ENCODE measurements around the gene ARMC9. TPM values are rescaled to one million over a fixed set of nuclear protein-coding genes. Genes with fewer than 3 reads are reported as not detected.

ARMC9 gene
- total and polyA plus RNA-seq, 11 donors, result 0.95 to 4.7 (median 2.4) TPM

DNA sequence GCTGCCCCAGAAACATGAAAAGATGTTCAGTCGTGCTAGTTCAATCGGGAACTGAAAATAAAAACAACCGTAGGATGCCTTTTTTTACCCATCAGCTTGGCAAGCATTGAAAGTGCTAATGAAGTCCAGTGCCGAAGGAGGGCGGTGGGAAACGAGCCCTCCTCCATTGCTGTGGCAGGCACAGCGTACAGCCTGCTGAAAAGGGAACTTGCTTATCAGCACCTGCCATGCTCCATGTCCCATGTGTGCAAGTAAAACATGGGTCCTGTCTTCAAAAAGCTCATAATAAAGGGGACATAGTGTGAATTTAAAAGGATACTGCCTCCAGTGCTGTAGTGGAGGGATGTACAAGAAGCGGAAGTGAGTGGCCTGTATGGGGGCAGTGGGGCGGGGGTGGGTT is 82.4 kb downstream of the ARMC9 start:
- no peaks in the 10 kb centered on the region for H3K4me1 ChIP-seq
- no peaks in the 10 kb centered on the region for H3K27me3 ChIP-seq
- peaks cover 0 to 43% (median 3%) of the 10 kb centered on the region in 9 donors for H3K36me3 ChIP-seq
- intact Hi-C loops (cut with DNase I), result no loop called here
- no peak for ATAC-seq
- TF ChIP-seq, protein P1, sequence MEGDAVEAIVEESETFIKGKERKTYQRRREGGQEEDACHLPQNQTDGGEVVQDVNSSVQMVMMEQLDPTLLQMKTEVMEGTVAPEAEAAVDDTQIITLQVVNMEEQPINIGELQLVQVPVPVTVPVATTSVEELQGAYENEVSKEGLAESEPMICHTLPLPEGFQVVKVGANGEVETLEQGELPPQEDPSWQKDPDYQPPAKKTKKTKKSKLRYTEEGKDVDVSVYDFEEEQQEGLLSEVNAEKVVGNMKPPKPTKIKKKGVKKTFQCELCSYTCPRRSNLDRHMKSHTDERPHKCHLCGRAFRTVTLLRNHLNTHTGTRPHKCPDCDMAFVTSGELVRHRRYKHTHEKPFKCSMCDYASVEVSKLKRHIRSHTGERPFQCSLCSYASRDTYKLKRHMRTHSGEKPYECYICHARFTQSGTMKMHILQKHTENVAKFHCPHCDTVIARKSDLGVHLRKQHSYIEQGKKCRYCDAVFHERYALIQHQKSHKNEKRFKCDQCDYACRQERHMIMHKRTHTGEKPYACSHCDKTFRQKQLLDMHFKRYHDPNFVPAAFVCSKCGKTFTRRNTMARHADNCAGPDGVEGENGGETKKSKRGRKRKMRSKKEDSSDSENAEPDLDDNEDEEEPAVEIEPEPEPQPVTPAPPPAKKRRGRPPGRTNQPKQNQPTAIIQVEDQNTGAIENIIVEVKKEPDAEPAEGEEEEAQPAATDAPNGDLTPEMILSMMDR (IDR thresholded peaks at IDR 0.05), result no peak
- TF ChIP-seq POLR2A (IDR thresholded peaks at IDR 0.05), result no peak
- 88 to 95% (median 91%) methylated on average over 9 of the region's 9 CpGs for WGBS, 4 donors
- no peak overlapping the region for H3K4me3 ChIP-seq
- DNase-seq, result no peak
- H3K9me3 ChIP-seq, result no peaks in the 10 kb centered on the region
- no peak overlapping the region for H3K27ac ChIP-seq

DNA sequence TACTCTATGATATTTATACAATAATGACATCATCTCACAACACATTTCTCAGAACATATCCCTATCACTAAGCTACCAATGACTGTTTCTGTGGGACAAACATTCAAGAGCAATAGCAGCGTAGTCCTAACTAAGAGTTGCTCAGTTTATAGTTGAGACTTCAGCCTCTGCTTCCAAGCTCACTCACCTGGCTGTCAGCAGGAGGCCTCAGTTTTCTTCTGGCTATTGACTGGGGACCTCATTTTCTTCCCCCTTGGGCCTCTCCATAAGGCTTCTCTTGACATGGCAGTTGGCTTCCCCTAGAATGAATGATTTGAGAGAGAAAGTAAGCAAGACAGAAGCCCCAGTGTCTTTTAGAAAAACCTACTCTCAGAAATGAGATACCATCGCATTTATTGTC is 85.9 kb downstream of the ARMC9 start:
- WGBS, 4 donors, result 90 to 97% (median 94%) methylated on average over 2 of the region's 2 CpGs
- H3K36me3 ChIP-seq, result peaks cover 0 to 15% (median 0%) of the 10 kb centered on the region in 9 donors

DNA sequence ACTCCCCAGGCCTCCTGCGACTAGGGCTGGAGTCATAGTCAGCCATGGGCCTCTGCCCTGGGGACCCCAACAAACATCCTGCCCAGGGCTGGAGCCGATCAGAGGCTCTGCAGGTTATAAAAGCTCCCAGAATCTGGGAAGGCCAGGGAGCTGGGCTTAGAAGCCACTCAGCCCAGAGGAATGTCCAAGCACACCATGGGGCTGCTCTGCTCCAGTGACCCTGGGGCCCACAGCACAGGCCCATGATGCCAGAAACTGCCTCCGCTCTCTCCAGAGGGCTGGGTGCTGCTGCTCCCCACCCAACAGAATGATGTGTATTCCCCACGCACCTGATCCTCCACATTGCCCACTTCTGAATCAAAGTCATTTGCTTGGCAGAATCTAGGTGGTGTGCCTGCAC is 88.5 kb downstream of the ARMC9 start:
- intact Hi-C loops (cut with DNase I), result no loop called here

More for the DNA sequence above, 85.9 kb downstream of the ARMC9 start:
- DNase-seq (no peak), ATAC-seq (no peak)
- Histone ChIP-seq H3K27ac (no peak overlapping the region), H3K4me3 (no peak overlapping the region), H3K27me3 (no peaks in the 10 kb centered on the region), H3K9me3 (no peaks in the 10 kb centered on the region), H3K4me1 (no peaks in the 10 kb centered on the region)
- TF ChIP-seq POLR2A (IDR thresholded peaks at IDR 0.05), result no peak
- TF ChIP-seq, protein P1 (IDR thresholded peaks at IDR 0.05), result no peak
- intact Hi-C loops (cut with DNase I), result no loop called here

DNA sequence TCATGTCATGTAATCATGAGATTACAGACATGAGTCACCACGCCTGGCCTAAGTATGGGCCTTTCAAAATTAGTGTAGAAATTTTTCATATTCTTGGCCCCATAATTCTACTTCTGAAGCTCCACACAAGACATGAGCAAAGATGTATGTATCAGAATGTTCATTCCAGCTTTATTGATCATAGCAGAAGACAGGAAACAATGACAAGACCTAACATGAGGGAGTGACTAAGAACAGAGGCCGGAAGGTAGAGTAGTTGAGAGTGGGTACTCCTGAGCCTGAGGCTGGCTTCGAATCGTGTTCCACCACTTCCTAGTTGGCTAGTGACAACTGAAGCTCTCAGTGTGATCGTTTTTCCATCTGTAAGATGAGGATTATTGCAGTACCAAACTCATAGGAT is 89.3 kb downstream of the ARMC9 start:
- Histone ChIP-seq H3K9me3 (no peaks in the 10 kb centered on the region), H3K27ac (no peak overlapping the region), H3K36me3 (peaks cover 0 to 12% (median 0%) of the 10 kb centered on the region in 9 donors), H3K4me1 (peaks cover 0 to 8% (median 0%) of the 10 kb centered on the region in 12 donors), H3K27me3 (no peaks in the 10 kb centered on the region), H3K4me3 (no peak overlapping the region)
- no peak for DNase-seq
- intact Hi-C loops (cut with DNase I), result no loop called here
- no peak for ATAC-seq
- 80 to 86% (median 81%) methylated on average over 5 of the region's 5 CpGs for WGBS, 4 donors
- TF ChIP-seq POLR2A (IDR thresholded peaks at IDR 0.05), result no peak

More for the DNA sequence above, 88.5 kb downstream of the ARMC9 start:
- no peak overlapping the region for H3K4me3 ChIP-seq
- H3K36me3 ChIP-seq, result peaks cover 0 to 9% (median 0%) of the 10 kb centered on the region in 9 donors
- TF ChIP-seq POLR2A (IDR thresholded peaks at IDR 0.05), result no peak
- TF ChIP-seq, protein P1 (IDR thresholded peaks at IDR 0.05), result no peak
- no peaks in the 10 kb centered on the region for H3K9me3 ChIP-seq
- no peak overlapping the region for H3K27ac ChIP-seq
- WGBS, 4 donors, result 83 to 91% (median 89%) methylated on average over 3 to 4 of the region's 4 CpGs
- DNase-seq, result no peak
- no peaks in the 10 kb centered on the region for H3K27me3 ChIP-seq
- peaks cover 0 to 8% (median 0%) of the 10 kb centered on the region in 12 donors for H3K4me1 ChIP-seq
- no peak for ATAC-seq

DNA sequence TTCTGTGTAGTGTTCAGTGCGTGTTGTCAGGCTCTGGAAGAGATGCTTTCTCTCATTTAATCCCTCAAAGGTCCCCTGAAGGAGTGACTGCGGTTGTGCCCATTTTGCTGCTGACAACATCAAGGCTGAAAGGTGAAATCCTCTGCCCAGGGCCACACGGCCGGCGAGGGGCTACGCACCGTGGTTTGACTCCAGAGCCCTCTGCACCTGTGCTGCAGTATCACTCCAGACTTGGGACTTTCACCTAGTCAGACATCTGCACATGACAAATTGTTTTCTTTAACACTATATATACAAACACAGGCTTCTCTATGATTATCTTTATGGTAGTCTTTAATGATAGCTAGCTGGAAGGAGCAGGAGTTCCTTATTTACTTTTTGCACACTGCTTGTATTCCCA is 90.2 kb downstream of the ARMC9 start:
- Histone ChIP-seq H3K27ac (no peak overlapping the region), H3K27me3 (no peaks in the 10 kb centered on the region), H3K36me3 (peaks cover 0 to 12% (median 0%) of the 10 kb centered on the region in 9 donors), H3K4me3 (no peak overlapping the region), H3K4me1 (peaks cover 0 to 8% (median 0%) of the 10 kb centered on the region in 12 donors), H3K9me3 (no peaks in the 10 kb centered on the region)
- intact Hi-C loops (cut with DNase I), result no loop called here
- ATAC-seq, result no peak
- 90 to 95% (median 94%) methylated on average over 7 of the region's 7 CpGs for WGBS, 4 donors
- no peak for DNase-seq
- TF ChIP-seq, protein P1 (IDR thresholded peaks at IDR 0.05), result no peak
- no peak for TF ChIP-seq POLR2A (IDR thresholded peaks at IDR 0.05)

Measured in heart left ventricle (tissue), 16 donors.